PC-3 (cell line): ENCODE measurements around the gene GLRX5.

Experiments used
- CTCF ChIP-seq: fragments of 300-600 bp; sonication (generic); conservative IDR thresholded peaks from 2 replicates; pipeline ENCODE4 v1.5.1; 2017; ENCODE audit warnings: antibody characterized with exemption, low read depth, mild to moderate bottlenecking, low read length
- EZH2 ChIP-seq: fragments of 300-600 bp; sonication (generic); IDR thresholded peaks from one replicate; pipeline ENCODE4 v1.6.1; 2017; ENCODE audit warnings: antibody characterized with exemption, mild to moderate bottlenecking, low read length; ENCODE audit not compliant: unreplicated experiment
- EZH2phosphoT487 ChIP-seq: fragments of 300-600 bp; sonication (generic); IDR thresholded peaks from 2 replicates; pipeline ENCODE4 v1.6.1; 2018; ENCODE audit warnings: mild to moderate bottlenecking, antibody characterized with exemption, low read length, borderline replicate concordance

GRCh38 chr14:95497561-95498011, 37.3 kb upstream of the GLRX5 start:
- TF ChIP-seq EZH2phosphoT487: no peak
- no peak for TF ChIP-seq CTCF
- TF ChIP-seq EZH2: no peak
